HFF-Myc (cell line): ENCODE measurements around the gene KCTD14.
"Not testable (repeated sequence)": the region's sequence is repeated elsewhere in the genome, so short reads cannot be mapped to it uniquely, and the experiment has no call there.

ENCODE experiments used
- DNase-seq: peaks from one replicate; pipeline ENCODE4 v3.0.0-alpha.2; 2011; ENCODE audit warnings: low read depth; ENCODE audit errors: extremely low read depth
- H3K4me3 ChIP-seq: replicated peaks from 2 replicates; pipeline ENCODE4 v1.5.1; 2011; ENCODE audit warnings: low read depth, mild to moderate bottlenecking, control low read depth, low read length
- TF ChIP-seq, protein P1 (sequence below): IDR thresholded peaks from 2 replicates; pipeline ENCODE4 v1.5.1; 2012; ENCODE audit warnings: mild to moderate bottlenecking, low read depth, low read length, control low read depth; ENCODE audit errors: missing control alignments

Gene KCTD14

DNA sequence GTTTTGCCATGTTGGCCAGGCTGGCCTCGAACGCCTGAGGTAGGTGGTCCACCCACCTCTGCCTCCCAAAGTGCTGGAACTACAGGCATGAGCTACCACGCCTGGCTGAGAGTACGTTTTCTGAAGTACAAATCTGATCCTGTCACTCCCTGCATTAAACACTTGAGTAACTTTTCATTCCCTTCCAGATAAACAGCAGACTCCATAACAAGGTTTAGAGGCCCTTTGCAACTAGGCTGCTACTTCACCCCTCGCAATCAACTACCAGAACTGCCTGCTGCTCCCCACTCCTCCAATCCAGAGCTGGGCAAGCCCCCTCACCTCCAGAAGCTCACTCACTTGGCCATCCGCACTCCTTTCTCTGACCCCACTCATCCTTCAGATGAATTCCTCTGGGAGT, 1.5 kb downstream of the KCTD14 start:
- no peak for DNase-seq
- TF ChIP-seq, protein P1, sequence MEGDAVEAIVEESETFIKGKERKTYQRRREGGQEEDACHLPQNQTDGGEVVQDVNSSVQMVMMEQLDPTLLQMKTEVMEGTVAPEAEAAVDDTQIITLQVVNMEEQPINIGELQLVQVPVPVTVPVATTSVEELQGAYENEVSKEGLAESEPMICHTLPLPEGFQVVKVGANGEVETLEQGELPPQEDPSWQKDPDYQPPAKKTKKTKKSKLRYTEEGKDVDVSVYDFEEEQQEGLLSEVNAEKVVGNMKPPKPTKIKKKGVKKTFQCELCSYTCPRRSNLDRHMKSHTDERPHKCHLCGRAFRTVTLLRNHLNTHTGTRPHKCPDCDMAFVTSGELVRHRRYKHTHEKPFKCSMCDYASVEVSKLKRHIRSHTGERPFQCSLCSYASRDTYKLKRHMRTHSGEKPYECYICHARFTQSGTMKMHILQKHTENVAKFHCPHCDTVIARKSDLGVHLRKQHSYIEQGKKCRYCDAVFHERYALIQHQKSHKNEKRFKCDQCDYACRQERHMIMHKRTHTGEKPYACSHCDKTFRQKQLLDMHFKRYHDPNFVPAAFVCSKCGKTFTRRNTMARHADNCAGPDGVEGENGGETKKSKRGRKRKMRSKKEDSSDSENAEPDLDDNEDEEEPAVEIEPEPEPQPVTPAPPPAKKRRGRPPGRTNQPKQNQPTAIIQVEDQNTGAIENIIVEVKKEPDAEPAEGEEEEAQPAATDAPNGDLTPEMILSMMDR, result no peak
- H3K4me3 ChIP-seq, result no peak overlapping the region

DNA sequence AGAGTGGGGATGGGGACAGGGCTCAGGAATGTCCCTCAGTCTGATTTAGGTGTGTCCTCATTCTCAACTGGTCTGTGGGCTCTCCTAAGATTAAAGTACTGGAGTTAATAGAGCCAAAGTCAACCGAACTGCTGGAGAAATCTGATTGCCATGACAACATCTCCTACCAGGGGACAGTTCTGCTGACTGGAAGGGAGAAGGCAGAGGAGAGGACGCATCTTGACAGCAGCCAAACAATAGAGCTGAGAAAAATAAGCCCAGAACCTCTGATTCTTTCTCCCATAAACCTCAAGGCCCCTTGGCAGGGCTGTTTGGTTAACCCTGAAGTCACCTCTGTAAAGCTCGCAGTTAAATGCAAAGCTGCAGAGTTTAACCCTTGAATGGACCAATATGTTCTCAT, 2.8 kb downstream of the KCTD14 start:
- no peak overlapping the region for H3K4me3 ChIP-seq
- TF ChIP-seq, protein P1, result no peak
- DNase-seq, result no peak

DNA sequence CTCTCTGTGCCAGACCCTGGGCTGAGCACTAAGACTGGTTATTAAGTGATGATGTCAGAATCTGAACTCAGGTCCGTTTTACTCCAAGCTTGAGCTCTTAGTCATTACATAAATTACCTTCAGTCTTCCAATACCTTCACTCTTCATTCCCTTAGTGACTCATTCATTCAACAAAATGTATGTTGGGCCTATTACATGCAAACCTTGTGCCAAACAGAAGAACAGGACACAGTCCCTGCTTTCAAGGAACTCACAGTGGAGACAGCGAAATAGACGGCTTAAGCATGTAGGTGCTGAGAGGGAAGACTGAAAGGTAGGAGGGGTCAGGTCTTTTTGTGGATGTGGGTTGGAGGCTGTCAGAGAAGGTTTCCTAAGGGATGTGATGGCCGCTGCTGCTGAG, 3.3 kb downstream of the KCTD14 start:
- TF ChIP-seq, protein P1, result no peak
- H3K4me3 ChIP-seq, result no peak overlapping the region
- no peak for DNase-seq

DNA sequence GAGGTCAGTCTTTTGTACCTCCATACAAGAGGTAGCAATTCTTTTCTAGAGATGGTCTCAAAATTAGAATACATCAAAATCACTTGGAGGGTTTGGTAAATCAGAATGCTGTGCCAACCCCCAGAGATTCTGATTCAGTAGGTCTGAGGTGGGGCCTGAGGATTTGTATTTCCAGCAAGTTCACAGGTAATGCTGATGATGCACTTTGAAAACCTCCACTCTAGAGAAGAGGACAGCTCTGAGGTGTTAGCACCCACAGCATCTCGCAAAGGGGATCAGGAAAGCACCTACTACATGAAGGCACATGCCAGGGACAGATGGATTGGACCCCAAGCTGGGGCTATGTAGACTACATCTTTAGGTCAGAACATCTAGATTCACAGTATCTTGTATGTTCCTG, 7.2 kb downstream of the KCTD14 start:
- H3K4me3 ChIP-seq, result no peak overlapping the region
- TF ChIP-seq, protein P1, result no peak
- DNase-seq, result no peak

DNA sequence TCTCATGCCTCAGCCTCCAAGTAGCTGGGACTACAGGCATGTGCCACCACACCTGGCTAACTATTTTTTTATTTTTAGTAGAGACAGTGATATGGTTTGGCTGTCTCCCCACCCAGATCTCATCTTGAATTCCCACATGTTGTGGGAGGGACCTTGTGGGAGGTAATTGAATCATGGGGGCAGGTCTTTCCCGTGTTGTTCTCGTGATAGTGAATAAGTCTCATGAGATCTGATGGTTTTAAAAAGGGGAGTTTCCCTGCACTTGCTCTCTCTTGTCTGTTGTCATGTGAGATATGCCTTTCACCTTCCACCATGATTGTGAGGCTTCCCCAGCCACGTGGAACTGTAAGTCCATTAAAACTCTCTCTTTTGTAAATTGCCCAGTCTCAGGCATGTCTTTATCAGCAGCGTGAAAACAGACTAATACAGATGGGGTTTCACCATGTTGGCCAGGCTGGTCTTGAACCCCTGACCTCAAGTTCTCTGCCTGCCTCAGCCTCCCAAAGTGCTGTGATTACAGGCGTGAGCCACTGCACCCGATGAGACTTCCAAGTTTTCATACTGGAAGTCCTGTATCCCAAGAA, 8.0 kb downstream of the KCTD14 start:
- H3K4me3 ChIP-seq, DNase-seq: not testable (repeated sequence)

DNA sequence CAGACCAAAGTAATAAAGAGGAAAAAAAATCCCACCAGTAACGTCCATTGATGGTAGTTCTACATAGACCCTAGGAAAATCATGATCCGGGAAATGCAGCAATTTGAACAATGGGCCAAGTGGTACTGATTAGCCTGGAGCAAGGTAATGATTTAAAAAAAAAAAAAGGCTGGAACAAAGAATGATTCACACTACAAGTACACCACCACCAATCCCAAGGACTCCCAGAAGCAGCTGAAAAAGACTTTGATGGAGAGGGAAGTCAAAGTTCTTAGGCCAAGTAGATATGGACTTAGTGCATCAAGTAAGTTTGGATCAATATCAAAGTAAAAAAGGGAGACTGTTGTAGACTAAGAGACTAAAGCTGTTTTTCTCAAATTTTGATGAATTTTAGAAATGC, 11.8 kb downstream of the KCTD14 start:
- no peak overlapping the region for H3K4me3 ChIP-seq
- TF ChIP-seq, protein P1, result no peak

DNA sequence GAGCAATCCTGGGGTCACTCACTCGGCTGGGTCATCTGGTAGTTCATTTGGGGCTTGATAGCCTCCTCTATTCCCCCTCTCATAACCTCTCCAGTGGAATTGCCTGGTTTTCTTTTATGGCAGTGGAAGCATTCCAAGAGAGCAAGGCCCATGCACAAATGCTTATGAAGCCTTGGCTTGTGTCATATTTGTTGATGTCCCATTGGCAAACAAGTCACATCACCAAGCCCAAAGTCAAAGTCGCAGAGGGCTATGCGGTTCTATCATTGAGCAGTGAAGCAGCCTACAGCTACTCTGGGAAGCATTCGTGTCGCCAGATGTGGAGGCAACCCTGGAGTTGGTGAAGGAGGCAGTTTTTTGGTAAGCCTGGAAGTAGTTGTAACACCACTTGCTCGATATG, 12.3 kb downstream of the KCTD14 start:
- DNase-seq, result no peak
- no peak overlapping the region for H3K4me3 ChIP-seq
- TF ChIP-seq, protein P1, result no peak

More for the DNA sequence above, 11.8 kb downstream of the KCTD14 start:
- no peak for DNase-seq
